Effector memory CD8-positive, alpha-beta T cell (primary cell): ENCODE results near the gene TEK.
"Not testable (repeated sequence)": the region's sequence is repeated elsewhere in the genome, so short reads cannot be mapped to it uniquely, and the experiment has no call there.

ENCODE experiments used
- ATAC-seq: fragments of 150-1000 bp; cut with Tn5 transposase; replicated peaks from 2 replicates; pipeline ENCODE4 v1.10.0; 2021; ENCODE audit warnings: mild to moderate bottlenecking, moderate library complexity
- DNase-seq, 3 experiments: peaks; one replicate each; pipeline ENCODE4 v3.0.0; 2021
- H3K27ac Mint-ChIP-seq, 2 donors: one replicate each; pipeline ENCODE4 v1.8.0; 2022; ENCODE audit warnings: mild to moderate bottlenecking in 2 of 2, mixed read lengths in 2 of 2, moderate library complexity in 2 of 2
- H3K27me3 Mint-ChIP-seq, 2 donors: one replicate each; pipeline ENCODE4 v1.8.0; 2022; ENCODE audit warnings: mixed read lengths in 2 of 2
- H3K36me3 Mint-ChIP-seq: one replicate; pipeline ENCODE4 v1.8.0; 2022; ENCODE audit warnings: mild to moderate bottlenecking, moderate library complexity, mixed read lengths; ENCODE audit not compliant: insufficient read depth
- H3K4me1 Mint-ChIP-seq, 2 donors: one replicate each; pipeline ENCODE4 v1.8.0; 2022; ENCODE audit warnings: low read depth in 2 of 2, mixed read lengths in 2 of 2
- H3K4me3 Mint-ChIP-seq, 2 donors: one replicate each; pipeline ENCODE4 v1.8.0; 2022; ENCODE audit warnings: mild to moderate bottlenecking in 2 of 2, mixed read lengths in 2 of 2, moderate library complexity in 2 of 2
- H3K9me3 Mint-ChIP-seq, 2 donors: one replicate each; pipeline ENCODE4 v1.8.0; 2022; ENCODE audit warnings: mixed read lengths in 2 of 2

The TEK gene

DNA sequence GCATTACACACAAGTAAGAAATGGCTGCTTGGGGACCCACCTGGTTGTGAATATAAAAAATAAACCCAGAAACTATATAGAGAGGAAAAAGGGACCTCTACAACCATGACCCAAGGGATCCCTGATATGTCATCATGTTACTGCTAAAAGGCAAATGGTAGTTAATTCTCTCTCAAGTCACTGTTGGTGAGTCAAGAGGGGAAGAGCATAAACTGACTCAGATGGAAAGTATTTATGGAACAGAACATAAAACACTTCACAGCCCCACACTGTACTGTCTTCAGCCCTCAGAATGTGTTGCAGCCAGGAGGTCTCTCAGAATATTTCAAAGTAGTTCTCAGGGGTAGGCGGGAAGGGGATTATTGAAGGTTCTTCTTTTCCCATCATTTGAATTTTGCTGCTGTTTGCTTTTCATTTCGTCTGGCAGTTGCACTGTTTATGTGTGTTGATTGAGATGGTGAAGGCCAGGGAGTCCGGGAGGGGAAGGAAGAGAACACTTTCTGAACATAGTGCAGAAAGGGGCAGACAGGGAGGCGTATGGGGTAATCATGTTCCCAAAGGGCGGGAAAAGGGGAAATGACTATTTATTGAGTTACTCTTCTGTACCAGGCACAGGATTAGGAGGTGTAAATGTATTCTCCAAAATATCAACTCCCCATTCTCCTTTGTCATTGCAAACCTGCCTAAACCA is 85.5 kb downstream of the TEK start:
- Mint-ChIP-seq H3K27ac (no peak overlapping the region), H3K9me3 (peaks cover 2 to 6% of the 10 kb centered on the region in 2 donors), H3K4me1 (no peaks in the 10 kb centered on the region), H3K4me3 (no peak overlapping the region), H3K27me3 (no peaks in the 10 kb centered on the region), H3K36me3 (no peaks in the 10 kb centered on the region)
- DNase-seq: no peak
- ATAC-seq: no peak

DNA sequence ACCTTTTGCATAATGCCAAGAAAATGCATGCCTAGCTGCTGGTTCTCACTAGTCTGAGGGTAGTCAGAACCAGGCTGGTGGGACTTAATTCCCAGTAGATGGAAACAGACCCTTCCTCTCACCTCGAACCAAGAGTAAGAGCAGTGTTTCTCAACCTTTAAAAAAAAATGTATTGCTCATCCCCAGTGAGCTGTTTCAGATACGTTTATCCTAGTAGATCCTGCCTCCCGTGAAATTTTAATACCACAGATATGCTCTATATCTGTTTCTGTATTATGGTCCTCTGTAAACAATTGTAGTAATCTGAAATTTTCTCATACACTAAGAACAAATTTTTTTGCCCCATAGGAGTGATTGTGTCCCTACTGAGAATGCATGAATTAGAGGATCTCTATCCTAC is 86.2 kb downstream of the TEK start:
- H3K4me1 Mint-ChIP-seq: no peaks in the 10 kb centered on the region
- no peak overlapping the region for H3K27ac Mint-ChIP-seq
- no peak for ATAC-seq
- H3K27me3 Mint-ChIP-seq: no peaks in the 10 kb centered on the region
- no peaks in the 10 kb centered on the region for H3K36me3 Mint-ChIP-seq
- peaks cover 0 to 6% of the 10 kb centered on the region in 2 donors for H3K9me3 Mint-ChIP-seq
- DNase-seq: no peak
- no peak overlapping the region for H3K4me3 Mint-ChIP-seq

DNA sequence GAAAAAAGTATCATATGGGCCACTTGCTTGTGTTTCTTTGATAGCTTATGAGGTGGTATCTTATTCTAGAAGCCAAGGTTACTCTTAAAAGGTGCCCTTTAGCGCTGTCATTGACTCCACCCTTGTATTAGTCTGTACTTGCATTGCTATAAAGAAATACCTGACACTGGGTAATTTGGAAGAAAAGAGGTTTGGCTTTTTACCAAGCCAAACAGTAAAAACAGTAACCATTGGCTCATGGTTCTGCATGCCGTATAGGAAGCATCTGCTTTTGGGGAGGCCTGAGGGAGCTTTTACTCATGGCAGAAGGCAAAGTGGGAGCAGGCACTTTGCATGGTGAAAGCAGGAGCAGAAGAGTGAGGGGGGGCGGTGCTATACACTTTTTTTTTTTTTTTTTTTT is 87.4 kb downstream of the TEK start:
- no peaks in the 10 kb centered on the region for H3K27me3 Mint-ChIP-seq
- H3K4me3 Mint-ChIP-seq: no peak overlapping the region
- no peaks in the 10 kb centered on the region for H3K36me3 Mint-ChIP-seq
- DNase-seq (no peak), ATAC-seq (no peak)
- H3K9me3 Mint-ChIP-seq: peaks cover 0 to 6% of the 10 kb centered on the region in 2 donors
- no peaks in the 10 kb centered on the region for H3K4me1 Mint-ChIP-seq
- H3K27ac Mint-ChIP-seq: no peak overlapping the region

DNA sequence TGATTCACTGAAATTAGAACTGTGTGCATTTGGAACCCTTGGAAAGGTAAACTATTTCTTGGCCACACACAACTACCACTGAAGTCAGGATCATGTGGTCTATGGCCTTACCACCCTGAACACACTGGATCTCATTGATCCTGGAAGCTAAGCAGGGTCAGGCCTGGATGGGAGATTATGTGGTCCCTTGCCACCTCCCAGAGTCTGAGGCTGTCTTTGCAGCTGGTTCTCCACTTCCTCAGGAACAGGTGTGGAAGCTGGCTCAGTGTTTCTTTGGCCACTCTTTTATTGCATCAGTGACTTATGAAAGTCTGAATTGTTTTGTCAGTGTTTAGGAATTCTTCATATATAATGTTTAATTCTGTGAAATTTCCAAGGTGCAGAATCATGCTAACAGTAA is 89.2 kb downstream of the TEK start:
- no peak for DNase-seq
- no peak overlapping the region for H3K4me3 Mint-ChIP-seq
- H3K9me3 Mint-ChIP-seq: peaks cover 0 to 6% of the 10 kb centered on the region in 2 donors
- no peaks in the 10 kb centered on the region for H3K4me1 Mint-ChIP-seq
- H3K36me3 Mint-ChIP-seq: no peaks in the 10 kb centered on the region
- no peak for ATAC-seq
- no peak overlapping the region for H3K27ac Mint-ChIP-seq
- H3K27me3 Mint-ChIP-seq: peaks cover 5 to 7% of the 10 kb centered on the region in 2 donors

DNA sequence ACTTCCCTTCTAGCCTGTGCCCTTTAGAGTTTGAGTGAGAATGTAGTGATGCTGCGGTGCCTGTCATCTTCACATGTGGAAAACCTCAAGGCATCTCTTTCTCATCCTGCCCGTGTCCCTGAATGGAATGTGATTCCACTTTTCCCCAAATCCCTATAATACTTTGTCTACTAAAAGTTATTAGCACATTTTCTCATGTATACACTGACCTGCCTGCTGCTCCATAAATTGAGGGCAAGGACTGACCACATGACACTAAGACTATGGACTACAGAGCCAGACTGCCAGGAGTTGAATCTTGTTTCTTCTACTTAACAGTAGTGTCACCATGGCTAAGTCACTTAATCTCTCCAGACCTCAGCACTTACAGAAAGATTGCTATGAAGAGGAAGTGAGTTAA is 93.0 kb downstream of the TEK start:
- Mint-ChIP-seq H3K36me3 (no peaks in the 10 kb centered on the region), H3K27ac (no peak overlapping the region), H3K27me3 (peaks cover 5 to 7% of the 10 kb centered on the region in 2 donors), H3K4me1 (no peaks in the 10 kb centered on the region), H3K9me3 (no peaks in the 10 kb centered on the region), H3K4me3 (no peak overlapping the region)
- DNase-seq: no peak
- no peak for ATAC-seq

DNA sequence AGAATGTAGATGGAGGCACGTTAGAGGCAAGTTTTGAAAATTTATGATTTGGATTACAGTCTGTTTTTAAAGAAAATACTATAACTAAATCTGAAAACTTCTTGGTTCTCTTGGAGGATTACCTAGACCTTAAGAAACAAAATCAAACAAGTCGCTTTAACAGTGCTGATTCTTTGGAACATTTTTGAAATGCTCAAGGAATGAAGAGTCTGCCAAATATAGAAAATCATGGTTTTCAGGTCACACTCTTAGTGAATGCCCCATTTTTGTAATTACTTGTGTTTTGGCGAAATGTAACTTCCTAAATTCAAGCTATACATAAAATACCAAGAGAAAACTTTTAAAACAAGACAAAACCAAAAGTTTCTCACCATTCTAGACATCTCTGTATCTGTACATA is 94.8 kb downstream of the TEK start:
- H3K27me3 Mint-ChIP-seq: peaks cover 5 to 7% of the 10 kb centered on the region in 2 donors
- DNase-seq (no peak), ATAC-seq (no peak)
- H3K9me3 Mint-ChIP-seq: no peaks in the 10 kb centered on the region
- no peaks in the 10 kb centered on the region for H3K4me1 Mint-ChIP-seq
- no peak overlapping the region for H3K4me3 Mint-ChIP-seq
- H3K27ac Mint-ChIP-seq: no peak overlapping the region
- no peaks in the 10 kb centered on the region for H3K36me3 Mint-ChIP-seq

DNA sequence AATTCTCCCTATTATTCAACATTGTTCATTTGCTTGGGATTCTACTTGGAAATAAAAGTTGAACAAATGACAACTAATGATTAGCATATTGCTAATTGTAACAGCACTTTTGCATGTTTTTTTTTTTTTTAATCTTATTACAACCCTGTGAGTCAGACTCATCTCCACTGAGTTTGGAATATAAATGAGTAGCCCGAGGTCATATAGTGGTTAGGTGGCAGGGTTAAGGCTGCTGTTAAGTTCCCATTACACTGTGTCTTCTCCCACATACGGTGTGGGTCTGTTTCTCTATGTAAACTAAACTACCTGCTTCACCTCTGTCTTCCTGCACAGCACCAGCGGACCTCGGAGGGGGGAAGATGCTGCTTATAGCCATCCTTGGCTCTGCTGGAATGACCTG is 95.6 kb downstream of the TEK start:
- H3K4me1 Mint-ChIP-seq: no peaks in the 10 kb centered on the region
- DNase-seq (no peak), ATAC-seq (no peak)
- peaks cover 5 to 7% of the 10 kb centered on the region in 2 donors for H3K27me3 Mint-ChIP-seq
- H3K4me3 Mint-ChIP-seq: no peak overlapping the region
- H3K36me3 Mint-ChIP-seq: no peaks in the 10 kb centered on the region
- no peaks in the 10 kb centered on the region for H3K9me3 Mint-ChIP-seq
- H3K27ac Mint-ChIP-seq: no peak overlapping the region

DNA sequence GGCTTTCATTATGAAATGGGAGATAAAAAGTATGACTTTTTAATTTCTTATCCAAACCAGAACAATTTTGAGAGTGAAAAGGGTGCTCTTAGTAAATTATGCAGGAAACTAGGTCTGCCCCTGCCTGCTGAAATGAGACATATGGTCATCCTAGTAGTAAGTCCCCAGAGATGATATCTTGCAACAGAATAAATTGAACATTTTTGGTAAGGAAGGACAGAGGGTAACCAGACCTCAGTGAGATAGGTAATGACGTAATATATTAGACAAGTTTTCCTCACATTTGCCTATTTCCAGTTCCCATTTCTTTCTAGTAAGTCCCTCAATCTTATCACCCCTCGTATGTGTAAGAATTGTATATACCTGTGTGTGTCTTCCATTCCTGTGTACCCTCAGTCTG is 96.2 kb downstream of the TEK start:
- Mint-ChIP-seq H3K36me3 (no peaks in the 10 kb centered on the region), H3K27me3 (peaks cover 5 to 7% of the 10 kb centered on the region in 2 donors), H3K9me3 (no peaks in the 10 kb centered on the region), H3K4me1 (no peaks in the 10 kb centered on the region), H3K27ac (no peak overlapping the region), H3K4me3 (no peak overlapping the region)
- DNase-seq: no peak
- no peak for ATAC-seq

DNA sequence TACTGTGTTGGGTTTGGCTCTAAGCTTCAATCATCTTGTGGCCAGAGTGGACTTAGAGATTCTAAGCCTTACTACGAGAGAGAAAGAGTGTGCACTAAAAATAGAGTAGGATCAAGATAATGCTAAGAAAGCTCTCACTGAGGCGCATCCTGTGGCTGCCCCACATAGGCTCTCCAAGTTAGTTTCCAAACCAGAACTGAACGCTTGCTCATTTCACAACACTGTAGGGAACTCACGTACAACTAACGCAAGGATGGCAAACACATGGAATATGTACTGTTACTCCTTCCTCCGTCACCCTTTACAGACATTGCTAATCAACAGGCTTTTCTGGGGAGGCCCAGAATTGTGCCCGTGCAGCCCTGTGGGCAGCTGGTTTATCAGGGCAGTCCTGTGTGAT is 97.0 kb downstream of the TEK start:
- Mint-ChIP-seq H3K27me3 (peaks cover 5 to 7% of the 10 kb centered on the region in 2 donors), H3K4me1 (no peaks in the 10 kb centered on the region), H3K27ac (no peak overlapping the region), H3K9me3 (no peaks in the 10 kb centered on the region), H3K36me3 (no peaks in the 10 kb centered on the region), H3K4me3 (no peak overlapping the region)
- ATAC-seq (no peak), DNase-seq (no peak)

DNA sequence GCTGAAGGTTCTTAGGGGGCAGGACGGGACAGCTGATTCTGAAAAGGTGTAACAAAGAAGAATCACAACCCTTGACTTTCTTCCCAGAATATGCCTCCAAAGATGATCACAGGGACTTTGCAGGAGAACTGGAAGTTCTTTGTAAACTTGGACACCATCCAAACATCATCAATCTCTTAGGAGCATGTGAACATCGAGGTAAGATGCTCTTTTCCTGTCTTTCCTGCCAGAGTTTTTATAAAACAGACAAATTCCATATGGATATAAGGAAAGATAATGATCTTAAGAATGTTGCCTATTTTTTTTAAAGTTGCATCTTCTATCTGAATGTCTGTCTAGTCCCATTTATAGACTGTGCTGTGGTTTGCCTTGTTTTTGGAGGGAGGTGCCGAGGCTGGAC is 100.0 kb downstream of the TEK start:
- H3K27ac Mint-ChIP-seq: no peak overlapping the region
- DNase-seq: no peak

DNA sequence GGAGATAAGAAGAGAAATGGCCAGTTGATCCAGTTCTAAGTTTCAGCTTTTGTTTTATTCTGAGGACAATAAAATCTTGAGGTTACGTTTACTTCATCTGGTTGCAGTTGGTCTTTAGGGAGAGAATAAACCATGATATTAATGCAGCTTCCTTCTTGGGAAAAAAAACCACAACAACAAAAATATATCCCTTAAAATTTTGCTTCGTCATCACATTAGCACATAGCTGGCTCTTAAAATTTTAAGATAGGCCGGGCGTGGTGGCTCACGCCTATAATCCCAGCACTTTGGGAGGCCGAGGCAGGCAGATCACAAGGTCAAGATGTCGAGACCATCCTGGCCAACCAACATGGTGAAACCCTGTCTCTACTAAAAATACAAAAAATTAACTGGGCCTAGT is 101.6 kb downstream of the TEK start:
- no peaks in the 10 kb centered on the region for H3K4me1 Mint-ChIP-seq
- no peak for ATAC-seq
- no peaks in the 10 kb centered on the region for H3K36me3 Mint-ChIP-seq
- H3K27me3 Mint-ChIP-seq: no peaks in the 10 kb centered on the region
- no peaks in the 10 kb centered on the region for H3K9me3 Mint-ChIP-seq
- no peak overlapping the region for H3K4me3 Mint-ChIP-seq
- DNase-seq: no peak
- H3K27ac Mint-ChIP-seq: no peak overlapping the region

More for the DNA sequence above, 100.0 kb downstream of the TEK start:
- Mint-ChIP-seq H3K9me3 (no peaks in the 10 kb centered on the region), H3K27me3 (no peaks in the 10 kb centered on the region), H3K4me1 (no peaks in the 10 kb centered on the region), H3K36me3 (no peaks in the 10 kb centered on the region), H3K4me3 (no peak overlapping the region)
- ATAC-seq: no peak

DNA sequence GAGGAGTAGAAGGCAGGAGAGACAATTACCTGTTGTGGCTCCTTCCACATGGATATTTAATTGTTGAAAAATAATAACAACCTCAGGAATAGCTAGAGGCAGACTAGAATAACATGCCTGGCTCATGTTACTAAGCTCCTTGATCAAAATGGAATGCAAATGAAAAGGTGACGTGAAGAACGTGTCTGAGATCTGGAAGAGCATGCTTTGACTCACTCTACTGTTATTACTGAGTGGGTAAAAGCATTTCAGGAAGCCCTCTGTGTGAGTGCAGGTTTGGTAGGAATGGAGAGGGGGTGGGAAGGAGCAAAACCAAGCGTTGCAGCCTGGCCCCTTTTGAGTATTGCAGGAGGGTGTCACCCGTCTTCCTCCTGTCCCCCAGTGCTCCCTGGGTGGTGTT is 103.2 kb downstream of the TEK start:
- Mint-ChIP-seq H3K4me1 (no peaks in the 10 kb centered on the region), H3K36me3 (no peaks in the 10 kb centered on the region), H3K4me3 (no peak overlapping the region), H3K27ac (no peak overlapping the region), H3K9me3 (no peaks in the 10 kb centered on the region), H3K27me3 (no peaks in the 10 kb centered on the region)
- DNase-seq (no peak), ATAC-seq (no peak)

DNA sequence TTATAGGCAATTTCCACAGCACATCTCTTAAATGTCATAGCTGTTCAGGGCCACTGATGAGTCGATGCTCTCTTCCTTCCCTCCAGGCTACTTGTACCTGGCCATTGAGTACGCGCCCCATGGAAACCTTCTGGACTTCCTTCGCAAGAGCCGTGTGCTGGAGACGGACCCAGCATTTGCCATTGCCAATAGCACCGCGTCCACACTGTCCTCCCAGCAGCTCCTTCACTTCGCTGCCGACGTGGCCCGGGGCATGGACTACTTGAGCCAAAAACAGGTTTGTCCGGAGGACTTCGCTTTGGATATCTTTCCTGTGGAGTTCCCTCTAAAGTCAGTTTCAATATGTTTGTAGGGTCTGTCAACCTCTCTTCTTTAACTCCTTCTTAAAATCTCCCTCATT is 103.6 kb downstream of the TEK start:
- Mint-ChIP-seq H3K36me3 (no peaks in the 10 kb centered on the region), H3K9me3 (no peaks in the 10 kb centered on the region), H3K4me3 (no peak overlapping the region), H3K27me3 (no peaks in the 10 kb centered on the region), H3K4me1 (no peaks in the 10 kb centered on the region), H3K27ac (no peak overlapping the region)
- DNase-seq (no peak), ATAC-seq (no peak)

DNA sequence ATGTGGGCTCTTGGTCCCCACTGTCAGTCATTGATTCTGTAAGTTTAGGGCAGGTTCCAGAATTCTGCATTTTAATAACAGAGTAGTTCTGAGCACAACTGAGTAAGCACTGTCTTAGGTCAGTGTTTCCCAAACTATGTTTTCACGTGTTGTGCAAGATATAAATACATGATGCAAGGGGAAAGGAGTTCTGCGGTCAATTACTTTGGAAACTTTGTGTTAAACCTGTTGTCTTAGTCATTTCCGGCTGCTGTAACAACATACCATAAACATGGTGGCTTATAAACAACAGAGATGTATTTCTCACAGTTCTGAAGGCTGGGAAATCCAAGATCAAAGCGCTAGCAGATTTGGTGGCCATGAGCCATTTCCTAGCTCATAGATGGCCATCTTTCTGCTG is 118.2 kb downstream of the TEK start:
- Mint-ChIP-seq H3K27me3 (peaks cover 0 to 6% of the 10 kb centered on the region in 2 donors), H3K9me3 (peaks cover 0 to 1% of the 10 kb centered on the region in 2 donors), H3K36me3 (no peaks in the 10 kb centered on the region), H3K4me1 (no peaks in the 10 kb centered on the region), H3K27ac (no peak overlapping the region), H3K4me3 (no peak overlapping the region)
- ATAC-seq (no peak), DNase-seq (no peak)

DNA sequence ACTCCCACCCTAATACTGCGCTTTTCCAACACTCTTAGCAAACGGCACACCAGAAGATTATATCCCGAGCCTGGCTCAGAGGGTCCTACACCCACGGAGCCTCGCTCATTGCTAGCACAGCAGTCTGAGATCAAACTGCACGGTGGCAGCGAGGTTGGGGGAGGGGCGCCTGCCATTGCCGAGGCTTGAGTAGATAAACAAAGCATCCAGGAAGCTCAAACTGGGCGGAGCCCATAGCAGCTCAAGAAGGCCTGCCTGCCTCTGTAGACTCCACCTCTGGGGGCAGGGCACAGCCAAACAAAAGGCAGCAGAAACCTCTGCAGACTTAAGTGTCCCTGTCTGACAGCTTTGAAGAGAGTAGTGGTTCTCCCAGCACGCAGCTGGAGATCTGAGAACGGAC is 130.6 kb downstream of the TEK start:
- not testable (repeated sequence) for ATAC-seq, H3K27ac Mint-ChIP-seq, H3K9me3 Mint-ChIP-seq, H3K36me3 Mint-ChIP-seq, DNase-seq, H3K4me1 Mint-ChIP-seq, H3K27me3 Mint-ChIP-seq, H3K4me3 Mint-ChIP-seq
